Measurements from ENCODE around the gene CYYR1.

CYYR1 gene

GRCh38 chr21:26550326-26550725 lies 22.8 kb downstream of the CYYR1 start:
- DNase-seq: no peak

GRCh38 chr21:26546446-26547097 lies 26.5 kb downstream of the CYYR1 start:
- DNase-seq: no peak

- DNase-seq: no peak
Measured at GRCh38 chr21:26544201-26544775, 28.8 kb downstream of the CYYR1 start.

- no peak for DNase-seq
Measured at GRCh38 chr21:26540651-26541050, 32.4 kb downstream of the CYYR1 start.

- DNase-seq: no peak
Measured at GRCh38 chr21:26539566-26539965, 33.5 kb downstream of the CYYR1 start.

- no peak for DNase-seq
Measured at GRCh38 chr21:26534517-26534916, 38.6 kb downstream of the CYYR1 start.

- no peak for DNase-seq
Measured at GRCh38 chr21:26532208-26532607, 40.9 kb downstream of the CYYR1 start.

GRCh38 chr21:26529526-26529925 lies 43.6 kb downstream of the CYYR1 start:
- DNase-seq: no peak

- DNase-seq: no peak
Measured at GRCh38 chr21:26528882-26529281, 44.2 kb downstream of the CYYR1 start.

GRCh38 chr21:26522704-26523103 lies 50.4 kb downstream of the CYYR1 start:
- DNase-seq: no peak

- no peak for DNase-seq
Measured at GRCh38 chr21:26519142-26519541, 53.9 kb downstream of the CYYR1 start.

- no peak for DNase-seq
Measured at GRCh38 chr21:26515257-26515656, 57.8 kb downstream of the CYYR1 start.

- DNase-seq: no peak
Measured at GRCh38 chr21:26513212-26513611, 59.9 kb downstream of the CYYR1 start.

- DNase-seq: no peak
Measured at GRCh38 chr21:26512664-26513063, 60.4 kb downstream of the CYYR1 start.

GRCh38 chr21:26508903-26509302 lies 64.2 kb downstream of the CYYR1 start:
- DNase-seq: no peak

- no peak for DNase-seq
Measured at GRCh38 chr21:26506956-26507355, 66.1 kb downstream of the CYYR1 start.

GRCh38 chr21:26505211-26505610 lies 67.9 kb downstream of the CYYR1 start:
- no peak for DNase-seq

- DNase-seq: no peak
Measured at GRCh38 chr21:26503414-26503813, 69.7 kb downstream of the CYYR1 start.

- no peak for DNase-seq
Measured at GRCh38 chr21:26501495-26502021, 71.5 kb downstream of the CYYR1 start.

- no peak for DNase-seq
Measured at GRCh38 chr21:26499495-26499894, 73.6 kb downstream of the CYYR1 start.

- DNase-seq: no peak
Measured at GRCh38 chr21:26495283-26495849, 77.7 kb downstream of the CYYR1 start.

- DNase-seq: no peak
Measured at GRCh38 chr21:26491663-26492062, 81.4 kb downstream of the CYYR1 start.

GRCh38 chr21:26490771-26491170 lies 82.3 kb downstream of the CYYR1 start:
- DNase-seq: no peak

GRCh38 chr21:26489781-26490180 lies 83.3 kb downstream of the CYYR1 start:
- DNase-seq: no peak
